Astrocyte (in vitro differentiated cells and primary cell): ENCODE data around the gene TTC27.
"Not testable (repeated sequence)": the region's sequence is repeated elsewhere in the genome, so short reads cannot be mapped to it uniquely, and the experiment has no call there.

Experiments
- EZH2 ChIP-seq: IDR thresholded peaks from 2 replicates; pipeline ENCODE4 v1.6.1; 2012; ENCODE audit warnings: mild to moderate bottlenecking, low read length, inconsistent platforms; ENCODE audit not compliant: insufficient read depth
- TF ChIP-seq, protein P1 (sequence below): IDR thresholded peaks from 2 replicates; pipeline ENCODE4 v1.5.1; 2011; ENCODE audit warnings: low read depth, mild to moderate bottlenecking, inconsistent platforms, low read length, moderate library complexity; ENCODE audit not compliant: insufficient read depth

GRCh38 chr2:32638548-32638947 is 10.7 kb downstream of the TTC27 start:
- TF ChIP-seq, protein P1, sequence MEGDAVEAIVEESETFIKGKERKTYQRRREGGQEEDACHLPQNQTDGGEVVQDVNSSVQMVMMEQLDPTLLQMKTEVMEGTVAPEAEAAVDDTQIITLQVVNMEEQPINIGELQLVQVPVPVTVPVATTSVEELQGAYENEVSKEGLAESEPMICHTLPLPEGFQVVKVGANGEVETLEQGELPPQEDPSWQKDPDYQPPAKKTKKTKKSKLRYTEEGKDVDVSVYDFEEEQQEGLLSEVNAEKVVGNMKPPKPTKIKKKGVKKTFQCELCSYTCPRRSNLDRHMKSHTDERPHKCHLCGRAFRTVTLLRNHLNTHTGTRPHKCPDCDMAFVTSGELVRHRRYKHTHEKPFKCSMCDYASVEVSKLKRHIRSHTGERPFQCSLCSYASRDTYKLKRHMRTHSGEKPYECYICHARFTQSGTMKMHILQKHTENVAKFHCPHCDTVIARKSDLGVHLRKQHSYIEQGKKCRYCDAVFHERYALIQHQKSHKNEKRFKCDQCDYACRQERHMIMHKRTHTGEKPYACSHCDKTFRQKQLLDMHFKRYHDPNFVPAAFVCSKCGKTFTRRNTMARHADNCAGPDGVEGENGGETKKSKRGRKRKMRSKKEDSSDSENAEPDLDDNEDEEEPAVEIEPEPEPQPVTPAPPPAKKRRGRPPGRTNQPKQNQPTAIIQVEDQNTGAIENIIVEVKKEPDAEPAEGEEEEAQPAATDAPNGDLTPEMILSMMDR, result not testable (repeated sequence)
- TF ChIP-seq EZH2, result not testable (repeated sequence)
